ENCODE measurements around the gene NOL7. TPM values are rescaled to one million over a fixed set of nuclear protein-coding genes. Genes with fewer than 3 reads are reported as not detected.

Gene NOL7
- total and polyA plus RNA-seq, 9 of the 15 experiments (the other 6 are each of a cell fraction or from before 2014, with no cell fraction given), result 19.4 to 235 (median 157) TPM

DNA sequence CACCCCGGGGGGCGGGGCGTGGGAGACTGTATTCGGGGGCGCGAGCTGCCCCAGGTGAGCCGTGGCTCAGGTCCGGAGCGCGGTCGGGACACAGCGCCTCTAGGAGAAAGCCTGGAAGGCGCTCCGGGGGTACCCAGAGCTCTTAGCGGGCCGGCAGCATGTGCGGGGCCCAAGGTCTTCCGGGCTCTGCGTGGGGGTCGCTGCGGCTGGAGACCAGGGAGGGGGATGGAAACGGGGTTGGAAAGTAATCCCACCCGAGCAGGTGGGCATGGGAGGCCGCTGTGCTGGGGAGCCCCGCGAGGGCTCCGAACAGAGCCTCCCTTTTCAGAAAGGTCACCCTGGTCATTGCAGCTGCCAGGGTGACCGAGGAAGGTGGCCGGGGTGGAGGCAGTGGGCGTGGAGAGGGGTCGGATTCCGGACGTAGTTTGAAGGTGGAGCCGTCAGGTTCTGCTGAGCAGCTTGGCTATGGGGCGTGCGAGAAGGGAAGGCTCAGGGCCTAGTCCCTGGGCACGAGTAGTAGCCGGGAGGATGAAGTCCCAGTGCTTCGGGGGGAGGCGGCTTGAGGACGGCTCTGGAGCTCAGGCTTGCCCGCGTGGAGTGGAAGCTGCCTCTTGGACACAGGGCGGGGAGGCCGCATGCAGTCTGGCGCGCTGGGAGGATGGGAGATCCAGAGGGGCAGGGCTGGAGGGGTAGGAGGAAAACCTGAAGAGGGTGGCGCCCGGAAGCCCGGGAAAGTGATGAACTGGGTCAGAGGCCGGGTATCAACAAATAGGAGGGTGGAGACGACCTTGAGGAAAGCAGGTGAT is 40.4 kb upstream of the NOL7 start, which contains the start of gene SIRT5 (continued):
- TF ChIP-seq NR2C2 (CRISPR knock-in tag; IDR thresholded peaks at IDR 0.05) (peak; percentile 74; the same call in 1 of the 2 replicates), NR2C2 (tag; IDR thresholded peaks at IDR 0.05) (peak; percentile 91), RB1 (IDR thresholded peaks at IDR 0.05; ENCODE audit: low read depth) (peak; percentile 4)

GRCh38 chr6:13575377-13575775 is 39.8 kb upstream of the NOL7 start:
- Histone ChIP-seq H3K4me1 (replicated peaks in 1 of 2; ENCODE audit: control insufficient read depth in 2 of 2, insufficient read depth in 2 of 2, low read length in 2 of 2) (peaks cover 17 to 20% of the 10 kb centered on the region in 2 experiments), H3K27me3 (ENCODE audit: control insufficient read depth in 2 of 2, insufficient read depth in 2 of 2, low read length in 2 of 2) (no peaks in the 10 kb centered on the region), H3K9ac (ENCODE audit: insufficient read depth in 1 of 2, low read depth in 2 of 2, low read length in 2 of 2) (peak overlapping the region in 1 of 2 experiments; percentile 83; a peak in 2 of 4 replicates), H3K4me2 (ENCODE audit: insufficient read depth, low read length) (peak overlapping the region; percentile 90), H2AFZ (ENCODE audit: low read depth, low read length) (peak overlapping the region; percentile 97), H3K4me3 (peak overlapping the region; percentile 56), H3K9me1 (ENCODE audit: control insufficient read depth, insufficient read depth, low read length) (no peaks in the 10 kb centered on the region), H3K36me3 (ENCODE audit: control insufficient read depth, insufficient read depth, low read length) (no peaks in the 10 kb centered on the region), H4K20me1 (replicated peaks; ENCODE audit: control insufficient read depth, insufficient read depth, low read length) (no peaks in the 10 kb centered on the region), H3K79me2 (ENCODE audit: control insufficient read depth, insufficient read depth, low read length) (peaks cover 19% of the 10 kb centered on the region), H3K9me3 (replicated peaks; ENCODE audit: control insufficient read depth, insufficient read depth, low read depth, low read length) (peaks cover 4% of the 10 kb centered on the region), H3K27ac (ENCODE audit: extremely low read depth, low read depth, low read length) (peak overlapping the region; percentile 87; the same call in 2 of the 3 replicates)
- no peak for DNase-seq (ENCODE audit: extremely low read depth in 1 of 4, low spot score in 3 of 4)
- CTCF ChIA-PET (ENCODE audit: low intra/inter-chr PET ratio), result interaction anchor here (1.1 kb wide), 1 partner anchor 49 kb away, joined by 3 read pairs; no protein-coding TSS in a partner anchor
- WGBS (ENCODE audit: insufficient coverage, low coverage, missing lambda C conversion rate), result 28% methylated on average over 3 of the region's 3 CpGs
- intact Hi-C loops (cut with micrococcal nuclease), result loop anchor here (2.0 to 10.0 kb wide), 6 partner anchors 39 to 499 kb away; partner anchors contain the start of genes GFOD1 and NOL7
- FAIRE-seq, result no peak
- no peak for ATAC-seq
- POLR2A ChIA-PET, result interaction anchor here (0.6 to 1.9 kb wide), 11 partner anchors 9 to 348 kb away, joined by 3 to 16 read pairs (median 4); partner anchors contain the start of gene NOL7
- BruUV-seq (replicated peaks), result no TSS peak
- in situ Hi-C loops (cut with MboI), result no loop called here
- TF ChIP-seq CBX3 (IDR thresholded peaks at IDR 0.05; ENCODE audit: borderline replicate concordance in 1 of 2, low read length in 2 of 2) (peak in 1 of 2 experiments; percentile 95; a peak in 2 of 3 replicates), TRIM28 (IDR thresholded peaks at IDR 0.05) (no peak), TEAD1 (CRISPR knock-in tag; IDR thresholded peaks at IDR 0.05) (0 out of 4 replicates have a peak, but pooled peaks of 1 of the 2 experiments have one; percentile 47), MAFG (tag; conservative IDR thresholded peaks at IDR 0.05) (no peak), ZEB2 (IDR thresholded peaks at IDR 0.05) (0 out of 2 replicates have a peak, but pooled peaks have one; percentile 11), NCOR1 (IDR thresholded peaks at IDR 0.05) (peak; percentile 21; the same call in 1 of the 2 replicates), ZFP36 (IDR thresholded peaks at IDR 0.05; ENCODE audit: low read depth, low read length, partially characterized antibody) (no peak), HDAC3 (IDR thresholded peaks at IDR 0.05; ENCODE audit: borderline replicate concordance, partially characterized antibody) (peak; percentile 53), GATAD2B (IDR thresholded peaks at IDR 0.05; ENCODE audit: borderline replicate concordance) (0 out of 2 replicates have a peak, but pooled peaks have one; percentile 55), DEAF1 (CRISPR knock-in tag; IDR thresholded peaks at IDR 0.05) (peak; percentile 55), RCOR1 (IDR thresholded peaks at IDR 0.05; ENCODE audit: borderline replicate concordance in 1 of 2, low read depth in 2 of 2, low read length in 2 of 2) (peak in 1 of 2 experiments; percentile 64; a peak in 1 of 4 replicates), SMARCA4 (IDR thresholded peaks at IDR 0.05) (no peak), NR2C2 (CRISPR knock-in tag; IDR thresholded peaks at IDR 0.05) (no peak), NR2C2 (tag; IDR thresholded peaks at IDR 0.05) (peak; percentile 8; the same call in 1 of the 2 replicates), ADNP (tag; IDR thresholded peaks at IDR 0.05) (peak; percentile 80)
- TF ChIP-seq, protein P1, sequence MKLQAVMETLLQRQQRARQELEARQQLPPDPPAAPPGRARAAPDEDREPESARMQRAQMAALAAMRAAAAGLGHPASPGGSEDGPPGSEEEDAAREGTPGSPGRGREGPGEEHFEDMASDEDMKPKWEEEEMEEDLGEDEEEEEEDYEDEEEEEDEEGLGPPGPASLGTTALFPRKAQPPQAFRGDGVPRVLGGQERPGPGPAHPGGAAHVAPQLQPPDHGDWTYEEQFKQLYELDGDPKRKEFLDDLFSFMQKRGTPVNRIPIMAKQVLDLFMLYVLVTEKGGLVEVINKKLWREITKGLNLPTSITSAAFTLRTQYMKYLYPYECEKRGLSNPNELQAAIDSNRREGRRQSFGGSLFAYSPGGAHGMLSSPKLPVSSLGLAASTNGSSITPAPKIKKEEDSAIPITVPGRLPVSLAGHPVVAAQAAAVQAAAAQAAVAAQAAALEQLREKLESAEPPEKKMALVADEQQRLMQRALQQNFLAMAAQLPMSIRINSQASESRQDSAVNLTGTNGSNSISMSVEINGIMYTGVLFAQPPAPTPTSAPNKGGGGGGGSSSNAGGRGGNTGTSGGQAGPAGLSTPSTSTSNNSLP (IDR thresholded peaks at IDR 0.05; ENCODE audit: borderline replicate concordance, low read depth, low read length), result peak; percentile 92; the same call in 1 of the 2 replicates
